Dedifferentiated amniotic fluid mesenchymal stem cell (primary cell): ENCODE results near the gene KDM4B.

Experiments used
- DNase-seq: peaks from one replicate; pipeline ENCODE4 v3.0.0-alpha.2; 2016; ENCODE audit errors: extremely low spot score

The KDM4B gene

DNA sequence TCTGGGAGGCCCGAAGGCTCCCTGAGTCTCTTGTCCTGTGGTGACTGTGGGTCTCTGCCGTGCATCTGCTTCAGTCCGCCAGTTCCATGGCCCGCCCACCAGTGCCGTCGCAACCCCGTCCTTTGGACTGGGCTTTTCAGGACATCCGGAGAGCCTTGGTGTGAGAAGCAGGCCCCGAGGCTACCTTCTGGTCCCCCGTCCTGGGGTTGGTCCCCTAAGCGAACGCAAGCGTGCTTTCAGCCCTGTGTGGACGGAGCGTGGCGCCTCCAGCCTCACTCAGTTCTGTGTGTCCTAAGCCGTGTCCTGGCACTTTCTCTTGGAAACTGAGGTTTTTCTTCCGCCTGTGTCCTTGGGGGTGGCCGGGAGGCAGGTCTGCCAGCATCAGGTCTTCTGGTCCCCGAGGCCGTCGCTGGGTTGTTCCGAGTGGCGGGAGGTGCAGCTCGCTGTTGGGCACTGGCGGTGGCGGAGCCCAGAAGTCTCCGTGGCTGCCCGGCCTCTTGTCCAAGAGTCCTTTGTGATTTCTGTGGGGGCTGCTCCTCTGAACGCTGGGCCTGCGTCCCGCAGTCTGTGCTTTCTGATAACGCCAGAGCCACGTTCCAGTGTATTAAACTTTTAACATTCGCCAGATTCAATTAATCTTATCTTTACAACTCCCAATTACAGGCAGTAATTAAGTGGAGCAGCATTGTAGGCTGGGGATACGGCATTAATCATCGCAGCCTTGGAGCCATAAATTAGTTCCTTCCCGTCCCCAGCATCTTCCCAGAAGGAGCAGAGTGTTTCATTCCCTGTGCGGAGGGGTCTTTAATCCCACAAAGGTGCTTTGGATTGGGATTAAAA lies 99.5 kb downstream of the KDM4B start:
- DNase-seq, result no peak

- DNase-seq, result no peak
Measured at GRCh38 chr19:5070331-5070730, 101.4 kb downstream of the KDM4B start.

- no peak for DNase-seq
Measured at GRCh38 chr19:5070930-5071329, 102.0 kb downstream of the KDM4B start.

- DNase-seq, result no peak
Measured at GRCh38 chr19:5071579-5071978, 102.7 kb downstream of the KDM4B start.

DNA sequence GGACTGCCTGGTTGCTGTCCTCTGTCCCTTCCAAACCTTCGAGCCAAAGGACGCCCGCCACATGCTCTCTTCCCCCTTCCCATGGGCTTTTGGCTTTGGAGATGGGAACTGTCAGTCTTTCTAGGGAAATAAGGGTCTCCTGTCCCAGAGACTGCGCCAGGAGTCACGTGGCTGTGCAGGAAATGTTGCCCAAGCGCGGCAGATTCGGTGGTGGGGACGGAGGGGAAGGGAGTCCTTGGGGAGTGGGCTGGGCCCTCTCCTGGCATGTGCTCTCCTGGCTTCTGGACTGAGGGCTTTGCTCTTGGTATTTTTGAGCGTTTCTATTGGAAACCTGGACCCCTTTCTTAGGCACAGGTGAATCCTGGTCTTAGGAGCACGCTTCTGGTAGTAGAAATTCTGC lies 103.2 kb downstream of the KDM4B start:
- no peak for DNase-seq

DNA sequence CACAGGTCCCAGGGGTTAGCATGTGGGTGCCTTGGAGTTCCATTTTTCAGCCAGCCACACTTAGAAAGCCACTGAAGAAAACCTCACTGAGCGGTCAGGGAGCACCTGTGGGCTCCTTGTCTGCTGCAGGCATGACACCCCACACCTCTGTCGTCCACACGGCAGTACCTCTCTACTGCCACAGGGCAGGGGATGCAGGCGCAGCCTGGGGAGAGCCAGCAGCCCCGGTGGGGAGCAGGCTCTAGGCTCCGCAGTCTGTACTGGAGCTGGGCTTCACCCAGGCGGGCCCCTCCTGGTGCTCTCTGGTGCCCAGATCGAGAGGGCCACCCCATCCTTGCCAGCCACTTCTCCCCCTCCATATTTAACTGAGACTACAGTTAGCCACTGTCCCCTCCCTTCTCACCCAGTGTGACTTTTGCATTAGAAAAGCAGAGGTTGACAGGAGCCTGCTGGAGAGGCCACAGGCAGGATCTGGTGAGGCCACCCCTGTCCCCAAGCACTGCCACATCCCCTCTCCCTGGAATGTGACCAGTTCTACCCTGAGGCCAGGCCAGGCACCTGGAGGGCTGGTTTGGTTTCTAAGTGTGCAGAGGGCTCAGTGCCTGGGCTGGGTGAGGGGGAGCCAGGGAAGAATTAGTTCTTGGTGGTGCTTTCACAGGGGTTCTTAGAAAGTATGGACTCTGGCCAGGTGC lies 104.4 kb downstream of the KDM4B start:
- DNase-seq, result no peak

GRCh38 chr19:5074407-5074806 lies 105.5 kb downstream of the KDM4B start:
- DNase-seq, result no peak

- DNase-seq, result no peak
Measured at GRCh38 chr19:5074830-5075394, 106.0 kb downstream of the KDM4B start.

- no peak for DNase-seq
Measured at GRCh38 chr19:5075597-5075996, 106.7 kb downstream of the KDM4B start.

GRCh38 chr19:5076440-5077208 lies 107.7 kb downstream of the KDM4B start:
- no peak for DNase-seq

- DNase-seq, result no peak
Measured at GRCh38 chr19:5077209-5077515, 108.2 kb downstream of the KDM4B start.

DNA sequence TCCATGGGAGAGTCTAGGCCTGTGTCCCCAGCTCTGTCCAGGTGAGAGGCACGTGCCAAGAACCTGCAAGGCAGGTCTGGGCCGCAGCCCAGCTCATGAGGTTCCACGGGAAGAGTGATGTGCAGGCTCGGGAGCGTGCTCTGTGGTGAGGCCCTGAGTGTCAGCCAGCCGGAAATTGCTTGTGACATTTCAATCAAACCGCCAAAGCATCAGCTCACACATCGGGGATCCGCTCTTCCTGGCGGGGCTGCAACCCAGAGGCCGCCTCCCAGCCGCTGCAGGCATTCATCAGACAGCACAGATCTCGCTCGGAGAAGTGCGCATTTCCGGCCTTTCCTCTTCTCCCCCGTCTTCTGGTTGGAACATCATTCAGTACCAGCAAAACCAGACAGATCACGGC lies 109.3 kb downstream of the KDM4B start:
- no peak for DNase-seq

DNA sequence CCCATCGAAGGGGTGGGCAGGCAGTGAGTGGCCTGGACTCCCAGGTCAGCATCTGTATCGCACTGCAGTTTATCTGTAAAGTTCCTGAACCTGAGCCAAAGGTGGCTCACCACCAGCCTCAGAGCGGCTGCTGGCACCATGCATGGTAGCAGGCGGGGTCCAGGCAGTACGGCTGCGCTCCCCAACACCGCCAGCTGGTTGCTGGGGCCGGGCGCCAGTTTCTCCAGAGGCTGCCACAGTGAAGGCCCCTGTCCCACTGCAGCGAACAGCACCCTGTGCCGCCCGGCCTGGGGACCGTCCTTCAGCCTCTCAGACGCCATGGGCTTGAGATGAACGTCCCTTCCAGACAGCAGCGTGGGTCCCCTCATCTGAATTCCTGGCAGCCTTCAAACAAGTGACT lies 109.8 kb downstream of the KDM4B start:
- DNase-seq, result no peak

DNA sequence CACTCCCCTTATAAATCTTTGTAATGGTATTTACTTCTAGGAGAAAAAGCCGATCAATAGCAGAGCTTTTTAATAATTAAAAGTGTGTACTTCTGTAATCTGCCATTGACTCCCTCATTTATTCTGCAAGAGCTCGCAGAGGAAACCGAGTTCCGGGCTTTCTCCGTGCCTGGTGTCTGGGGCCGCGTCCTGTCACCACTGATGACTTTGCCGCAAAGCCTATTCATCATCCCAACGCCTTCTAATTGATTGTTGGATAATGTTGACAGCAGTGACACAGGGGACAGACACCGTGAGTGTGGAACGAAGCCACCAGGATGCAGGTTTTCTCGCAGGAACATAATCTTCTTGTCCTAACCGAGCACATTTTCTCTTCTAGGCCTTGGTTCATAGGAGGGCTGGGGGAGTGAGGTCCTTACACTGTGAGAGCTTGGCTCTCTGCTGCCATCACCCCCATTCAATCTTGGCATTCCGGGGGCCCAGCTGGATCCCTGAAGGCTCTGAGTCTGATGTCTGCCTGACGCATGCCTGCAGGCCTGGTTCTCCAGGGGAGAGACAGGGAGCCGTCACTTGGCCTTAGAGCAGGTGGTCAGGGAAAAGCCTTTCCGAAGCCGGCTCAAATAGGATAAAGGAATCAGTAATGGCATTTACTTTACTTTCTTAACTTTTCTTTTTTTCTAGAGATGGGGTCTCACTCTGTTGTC lies 110.3 kb downstream of the KDM4B start:
- DNase-seq, result no peak

DNA sequence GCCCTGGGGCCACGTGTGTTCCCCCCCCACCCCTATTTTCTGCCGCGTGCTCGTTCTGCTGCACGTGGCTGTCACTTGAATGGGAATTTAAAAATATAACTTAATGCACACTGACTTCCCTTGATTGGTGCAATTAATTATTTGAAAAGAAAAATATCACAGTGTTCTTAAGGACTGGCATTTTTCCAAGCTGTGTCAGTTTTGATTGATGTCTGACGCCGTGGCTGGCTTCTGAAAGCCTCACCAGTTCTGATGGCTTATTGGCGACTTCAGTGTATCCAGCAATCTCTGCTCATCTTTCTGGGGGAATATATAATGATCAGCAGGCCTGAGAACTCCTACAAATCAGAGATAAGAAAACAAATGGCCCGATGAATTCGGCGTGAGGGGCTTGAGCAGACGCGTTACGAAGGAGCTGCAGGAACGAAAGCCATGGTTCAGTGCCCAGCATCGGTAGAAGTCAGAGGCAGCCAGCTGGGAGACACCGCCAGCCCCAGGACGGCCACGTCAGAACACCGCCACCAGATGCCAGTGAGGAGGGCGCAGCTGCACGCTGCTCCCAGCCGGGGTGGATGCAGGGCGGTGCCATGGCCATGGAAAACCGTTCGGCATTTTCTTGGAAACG lies 111.2 kb downstream of the KDM4B start:
- DNase-seq, result no peak

GRCh38 chr19:5080809-5081208 lies 111.9 kb downstream of the KDM4B start:
- no peak for DNase-seq

- DNase-seq, result no peak
Measured at GRCh38 chr19:5081443-5082161, 112.7 kb downstream of the KDM4B start.

- DNase-seq, result no peak
Measured at GRCh38 chr19:5083547-5083965, 114.6 kb downstream of the KDM4B start.

DNA sequence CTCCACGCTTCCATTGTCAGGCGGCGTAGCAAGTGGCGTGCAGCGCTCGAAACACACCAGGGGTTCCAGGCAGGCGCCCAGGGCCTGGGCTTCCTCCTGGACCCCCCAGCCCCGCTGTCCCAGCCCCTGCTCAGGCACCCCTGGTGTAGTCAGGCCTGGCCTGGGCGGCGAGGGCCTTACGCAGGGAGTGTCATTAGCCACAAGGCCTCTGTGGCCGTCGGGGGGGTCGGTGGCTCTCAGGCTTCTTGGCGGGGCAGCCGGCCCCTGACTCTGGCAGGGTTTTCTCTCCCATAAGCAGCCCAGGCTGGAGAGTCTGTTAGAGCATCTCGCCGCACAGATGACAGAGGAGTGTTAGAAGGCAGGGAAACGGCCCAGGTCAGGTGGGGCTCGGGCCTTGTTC lies 116.7 kb downstream of the KDM4B start:
- no peak for DNase-seq

DNA sequence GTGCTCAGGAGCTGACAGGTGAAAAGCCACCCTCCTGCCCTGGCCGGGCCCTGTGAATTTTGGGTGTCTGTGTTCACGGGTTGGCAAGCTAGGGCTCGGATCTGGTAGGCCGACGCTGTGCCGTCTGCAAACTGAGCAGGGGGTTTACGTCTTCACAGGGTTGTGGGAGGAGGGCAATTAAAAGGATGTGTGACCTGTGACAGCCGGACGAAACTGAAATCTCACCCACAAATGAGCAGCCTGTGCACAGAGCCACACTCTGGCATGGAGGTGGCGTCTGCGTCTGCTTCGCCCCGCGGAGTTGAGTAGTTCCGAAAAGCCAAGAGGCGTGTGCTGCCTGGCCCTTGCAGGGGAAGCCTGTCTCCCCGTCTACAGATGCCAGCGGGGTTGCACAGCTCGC lies 117.3 kb downstream of the KDM4B start:
- no peak for DNase-seq
